HFF-Myc (cell line): ENCODE measurements around the gene MKX.

ENCODE experiments used
- DNase-seq: peaks from one replicate; pipeline ENCODE4 v3.0.0-alpha.2; 2011; ENCODE audit warnings: low read depth; ENCODE audit errors: extremely low read depth
- H3K4me3 ChIP-seq: replicated peaks from 2 replicates; pipeline ENCODE4 v1.5.1; 2011; ENCODE audit warnings: low read depth, mild to moderate bottlenecking, control low read depth, low read length
- CTCF ChIP-seq: IDR thresholded peaks from 2 replicates; pipeline ENCODE4 v1.5.1; 2012; ENCODE audit warnings: mild to moderate bottlenecking, low read depth, low read length, control low read depth; ENCODE audit errors: missing control alignments

MKX gene

GRCh38 chr10:27635699-27636270, 109.8 kb downstream of the MKX start:
- no peak for DNase-seq
- H3K4me3 ChIP-seq: no peak overlapping the region
- TF ChIP-seq CTCF: no peak

GRCh38 chr10:27635290-27635689, 110.3 kb downstream of the MKX start:
- no peak for DNase-seq
- H3K4me3 ChIP-seq: no peak overlapping the region
- TF ChIP-seq CTCF: no peak

DNA sequence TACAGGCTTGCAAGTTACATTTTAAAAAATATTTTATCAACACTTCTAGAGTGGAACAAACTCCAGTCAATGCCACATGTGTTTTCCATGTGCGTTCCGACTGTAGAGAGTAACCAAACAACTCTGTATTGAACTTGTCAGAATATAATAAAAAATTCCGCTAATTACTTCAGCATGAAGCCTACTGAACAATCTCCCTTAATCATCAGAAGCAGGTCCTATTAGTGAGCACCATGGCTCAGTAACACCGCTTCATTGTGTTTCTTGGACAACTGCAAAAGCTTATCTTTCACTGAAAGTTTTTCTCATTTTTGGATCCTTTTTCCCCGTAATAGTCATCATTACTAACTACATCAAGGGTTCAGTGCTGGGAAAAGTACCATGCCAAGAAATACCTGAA, 117.0 kb downstream of the MKX start:
- DNase-seq: no peak
- TF ChIP-seq CTCF: no peak
- H3K4me3 ChIP-seq: no peak overlapping the region

DNA sequence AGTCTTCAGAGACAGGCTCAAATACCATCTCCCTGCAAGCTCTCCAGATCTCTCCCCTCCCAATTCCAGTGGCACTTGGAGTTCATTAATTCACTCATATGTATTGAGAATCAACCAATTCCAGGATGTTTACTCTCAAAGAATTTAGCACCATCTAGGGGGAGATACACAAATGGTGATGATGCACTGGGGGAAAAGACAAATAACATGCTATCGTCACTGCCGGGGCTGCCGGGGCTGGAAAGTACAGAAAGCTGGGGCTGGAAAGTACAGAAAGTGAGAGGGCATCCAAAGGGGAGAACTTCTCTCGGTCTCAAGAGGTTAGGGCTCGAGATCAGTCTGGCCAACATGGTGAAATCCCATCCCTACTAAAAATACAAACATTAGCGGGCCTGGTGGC, 118.7 kb downstream of the MKX start:
- H3K4me3 ChIP-seq: no peak overlapping the region
- DNase-seq: no peak
- TF ChIP-seq CTCF: no peak

DNA sequence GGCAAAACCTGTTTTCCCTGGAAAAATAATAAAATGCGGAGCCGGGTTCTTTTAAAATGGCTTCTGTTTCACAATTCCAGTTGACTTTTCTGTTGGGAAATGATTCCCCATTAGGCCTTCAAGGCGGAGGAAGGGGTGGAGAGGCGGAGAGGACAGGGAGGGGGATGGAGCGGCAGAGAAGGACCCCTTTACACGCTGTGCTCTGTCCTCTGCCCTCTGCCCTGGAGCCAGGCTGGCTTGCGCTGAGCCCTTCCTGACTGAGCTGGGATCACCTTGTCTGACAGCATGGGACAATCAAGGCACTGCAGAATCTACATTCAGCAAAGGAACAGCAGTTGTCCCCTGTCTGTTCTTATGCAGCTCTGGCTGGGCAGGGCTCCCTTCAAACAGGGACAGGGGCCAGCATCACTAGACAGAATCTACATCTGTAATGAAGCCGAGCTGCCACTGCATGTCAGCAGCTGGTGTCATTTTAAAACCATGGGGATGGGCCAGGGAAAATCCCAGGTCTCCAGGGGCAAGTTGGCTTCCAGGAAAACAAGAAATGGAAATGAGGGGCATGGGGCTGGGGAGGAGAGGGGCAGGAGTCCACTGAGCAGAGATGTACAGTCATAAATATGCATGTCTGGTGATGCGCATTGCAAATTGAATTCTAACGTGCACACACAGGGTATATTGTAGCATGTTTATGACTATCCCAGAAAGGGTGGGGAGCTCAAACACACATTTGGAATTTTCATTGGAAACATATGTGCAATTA, 120.0 kb downstream of the MKX start:
- H3K4me3 ChIP-seq: no peak overlapping the region
- peak; percentile 70 for DNase-seq
- no peak for TF ChIP-seq CTCF

- no peak overlapping the region for H3K4me3 ChIP-seq
- DNase-seq: no peak
- no peak for TF ChIP-seq CTCF
These were observed 120.7 kb downstream of the MKX start for GRCh38 chr10:27624941-27625340.
